ENCODE data around the gene PCDHA9.
"Not testable (repeated sequence)": the region's sequence is repeated elsewhere in the genome, so short reads cannot be mapped to it uniquely, and the experiment has no call there.

DNA sequence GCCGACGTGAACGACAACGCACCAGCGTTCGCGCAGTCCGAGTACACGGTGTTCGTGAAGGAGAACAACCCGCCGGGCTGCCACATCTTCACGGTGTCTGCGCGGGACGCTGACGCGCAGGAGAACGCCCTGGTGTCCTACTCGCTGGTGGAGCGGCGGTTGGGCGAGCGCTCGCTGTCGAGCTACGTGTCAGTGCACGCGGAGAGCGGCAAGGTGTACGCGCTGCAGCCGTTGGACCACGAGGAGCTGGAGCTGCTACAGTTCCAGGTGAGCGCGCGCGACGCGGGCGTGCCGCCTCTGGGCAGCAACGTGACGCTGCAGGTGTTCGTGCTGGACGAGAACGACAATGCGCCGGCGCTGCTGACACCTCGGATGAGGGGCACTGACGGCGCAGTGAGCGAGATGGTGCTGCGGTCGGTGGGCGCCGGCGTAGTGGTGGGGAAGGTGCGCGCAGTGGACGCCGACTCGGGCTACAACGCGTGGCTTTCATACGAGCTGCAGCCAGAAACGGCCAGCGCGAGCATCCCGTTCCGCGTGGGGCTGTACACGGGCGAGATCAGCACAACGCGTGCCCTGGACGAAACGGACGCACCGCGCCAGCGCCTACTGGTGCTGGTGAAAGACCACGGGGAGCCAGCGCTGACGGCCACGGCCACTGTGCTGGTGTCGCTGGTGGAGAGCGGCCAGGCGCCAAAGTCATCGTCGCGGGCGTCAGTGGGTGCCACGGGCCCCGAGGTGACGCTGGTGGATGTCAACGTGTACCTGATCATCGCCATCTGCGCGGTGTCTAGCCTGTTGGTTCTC, 1.9 kb downstream of the PCDHA9 start:
- TF ChIP-seq, protein P1, sequence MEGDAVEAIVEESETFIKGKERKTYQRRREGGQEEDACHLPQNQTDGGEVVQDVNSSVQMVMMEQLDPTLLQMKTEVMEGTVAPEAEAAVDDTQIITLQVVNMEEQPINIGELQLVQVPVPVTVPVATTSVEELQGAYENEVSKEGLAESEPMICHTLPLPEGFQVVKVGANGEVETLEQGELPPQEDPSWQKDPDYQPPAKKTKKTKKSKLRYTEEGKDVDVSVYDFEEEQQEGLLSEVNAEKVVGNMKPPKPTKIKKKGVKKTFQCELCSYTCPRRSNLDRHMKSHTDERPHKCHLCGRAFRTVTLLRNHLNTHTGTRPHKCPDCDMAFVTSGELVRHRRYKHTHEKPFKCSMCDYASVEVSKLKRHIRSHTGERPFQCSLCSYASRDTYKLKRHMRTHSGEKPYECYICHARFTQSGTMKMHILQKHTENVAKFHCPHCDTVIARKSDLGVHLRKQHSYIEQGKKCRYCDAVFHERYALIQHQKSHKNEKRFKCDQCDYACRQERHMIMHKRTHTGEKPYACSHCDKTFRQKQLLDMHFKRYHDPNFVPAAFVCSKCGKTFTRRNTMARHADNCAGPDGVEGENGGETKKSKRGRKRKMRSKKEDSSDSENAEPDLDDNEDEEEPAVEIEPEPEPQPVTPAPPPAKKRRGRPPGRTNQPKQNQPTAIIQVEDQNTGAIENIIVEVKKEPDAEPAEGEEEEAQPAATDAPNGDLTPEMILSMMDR (IDR thresholded peaks at IDR 0.05; ENCODE audit: borderline replicate concordance, extremely low read depth, low read length, poor library complexity, severe bottlenecking) = not testable (repeated sequence)
- TF ChIP-seq EZH2 (IDR thresholded peaks at IDR 0.05; ENCODE audit: borderline replicate concordance, low read depth, low read length, severe bottlenecking) = not testable (repeated sequence)
